KMS-11 (cell line): ENCODE measurements around the gene SPOPL.

Experiments
- H2AFZ ChIP-seq: fragments of 200-600 bp; sonication (generic); 2 replicates; pipeline ENCODE4 v1.6.1; 2016; ENCODE audit warnings: antibody characterized with exemption, mixed run types, low read depth
- H3K27ac ChIP-seq: fragments of 200-600 bp; sonication (generic); 2 replicates; pipeline ENCODE4 v1.6.1; 2016; ENCODE audit warnings: mild to moderate bottlenecking, mixed run types
- H3K27me3 ChIP-seq: fragments of 200-600 bp; sonication (generic); 2 replicates; pipeline ENCODE4 v1.6.1; 2017; ENCODE audit warnings: mild to moderate bottlenecking, low read depth, mixed run types, moderate library complexity; ENCODE audit not compliant: insufficient read depth
- H3K36me3 ChIP-seq: fragments of 200-600 bp; sonication (generic); 2 replicates; pipeline ENCODE4 v1.6.1; 2017; ENCODE audit warnings: mild to moderate bottlenecking, mixed run types; ENCODE audit not compliant: insufficient read depth
- H3K4me1 ChIP-seq: fragments of 200-600 bp; sonication (generic); 2 replicates; pipeline ENCODE4 v1.6.1; 2016; ENCODE audit warnings: mild to moderate bottlenecking, low read depth, mixed run types; ENCODE audit not compliant: poor library complexity, severe bottlenecking
- H3K4me2 ChIP-seq: fragments of 200-600 bp; sonication (generic); 2 replicates; pipeline ENCODE4 v1.7.0; 2016; ENCODE audit warnings: mild to moderate bottlenecking, mixed run types
- H3K4me3 ChIP-seq: fragments of 200-600 bp; sonication (generic); IDR thresholded peaks from 2 replicates; pipeline ENCODE4 v1.6.1; 2017; ENCODE audit warnings: low read depth, low read length, mixed read lengths; ENCODE audit not compliant: insufficient read depth
- H3K79me2 ChIP-seq: fragments of 200-600 bp; sonication (generic); 2 replicates; pipeline ENCODE4 v1.6.1; 2016; ENCODE audit warnings: low read depth, mixed run types; ENCODE audit not compliant: insufficient read depth
- H3K9ac ChIP-seq: fragments of 200-600 bp; sonication (generic); 2 replicates; pipeline ENCODE4 v1.6.1; 2016; ENCODE audit warnings: mild to moderate bottlenecking, mixed run types
- H4K20me1 ChIP-seq: fragments of 200-600 bp; sonication (generic); 2 replicates; pipeline ENCODE4 v1.6.1; 2016; ENCODE audit warnings: mild to moderate bottlenecking, mixed run types; ENCODE audit not compliant: insufficient read depth
- TF ChIP-seq, protein P1 (sequence below): fragments of 200-600 bp; sonication (generic); conservative IDR thresholded peaks from 2 replicates; pipeline ENCODE4 v1.6.1; 2017; ENCODE audit warnings: low read depth, mild to moderate bottlenecking, antibody characterized with exemption, low read length, moderate library complexity, mixed read lengths

SPOPL gene

DNA sequence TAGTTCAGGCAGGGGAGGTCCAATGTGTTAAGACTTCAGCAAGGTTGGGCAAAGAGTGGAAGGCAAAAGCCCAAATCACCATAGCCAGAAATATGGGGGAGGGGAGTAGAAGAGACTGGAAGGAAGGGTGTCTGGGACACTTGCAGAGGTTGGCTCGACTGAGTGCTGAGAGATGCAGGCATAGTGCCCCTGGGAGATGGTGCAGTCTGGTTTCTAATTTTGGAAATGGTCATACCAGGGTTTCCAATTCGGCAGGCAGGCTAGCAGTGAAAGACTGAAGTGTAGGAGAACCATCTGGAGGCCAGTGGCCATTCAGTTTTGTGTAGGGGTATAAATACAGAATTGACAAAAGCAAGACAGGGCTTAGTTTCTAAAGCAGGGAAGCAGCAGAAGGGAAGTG is 6.2 kb upstream of the SPOPL start:
- TF ChIP-seq, protein P1, sequence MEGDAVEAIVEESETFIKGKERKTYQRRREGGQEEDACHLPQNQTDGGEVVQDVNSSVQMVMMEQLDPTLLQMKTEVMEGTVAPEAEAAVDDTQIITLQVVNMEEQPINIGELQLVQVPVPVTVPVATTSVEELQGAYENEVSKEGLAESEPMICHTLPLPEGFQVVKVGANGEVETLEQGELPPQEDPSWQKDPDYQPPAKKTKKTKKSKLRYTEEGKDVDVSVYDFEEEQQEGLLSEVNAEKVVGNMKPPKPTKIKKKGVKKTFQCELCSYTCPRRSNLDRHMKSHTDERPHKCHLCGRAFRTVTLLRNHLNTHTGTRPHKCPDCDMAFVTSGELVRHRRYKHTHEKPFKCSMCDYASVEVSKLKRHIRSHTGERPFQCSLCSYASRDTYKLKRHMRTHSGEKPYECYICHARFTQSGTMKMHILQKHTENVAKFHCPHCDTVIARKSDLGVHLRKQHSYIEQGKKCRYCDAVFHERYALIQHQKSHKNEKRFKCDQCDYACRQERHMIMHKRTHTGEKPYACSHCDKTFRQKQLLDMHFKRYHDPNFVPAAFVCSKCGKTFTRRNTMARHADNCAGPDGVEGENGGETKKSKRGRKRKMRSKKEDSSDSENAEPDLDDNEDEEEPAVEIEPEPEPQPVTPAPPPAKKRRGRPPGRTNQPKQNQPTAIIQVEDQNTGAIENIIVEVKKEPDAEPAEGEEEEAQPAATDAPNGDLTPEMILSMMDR: no peak
- no peak overlapping the region for H2AFZ ChIP-seq
- no peaks in the 10 kb centered on the region for H3K27me3 ChIP-seq

DNA sequence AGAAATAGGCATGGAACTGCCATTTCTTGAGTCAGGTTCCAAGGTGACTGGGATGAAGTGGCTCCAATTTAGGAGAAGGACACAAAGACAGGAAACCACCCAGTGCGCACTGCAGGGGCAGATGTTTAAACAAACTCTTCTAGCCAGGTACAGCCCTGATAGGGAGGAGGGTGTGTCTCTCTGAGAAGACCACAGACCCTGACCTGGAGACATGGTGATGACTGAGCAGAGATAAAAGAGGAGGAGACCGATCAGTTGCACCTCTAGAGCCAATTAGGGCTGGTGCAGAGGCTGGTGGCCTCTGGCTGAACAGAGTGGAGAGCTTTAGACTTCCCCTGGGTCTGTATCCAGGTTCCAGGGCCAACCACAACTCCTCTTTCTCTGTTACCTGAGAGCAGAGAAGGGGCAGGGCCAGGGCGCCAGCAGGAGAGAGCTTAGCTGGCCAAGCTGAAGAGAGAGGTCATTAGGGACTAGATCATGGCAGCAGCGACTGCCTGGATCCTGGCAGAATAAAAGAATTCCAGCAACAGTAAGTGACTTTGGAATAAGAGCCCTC is 5.4 kb upstream of the SPOPL start:
- no peak overlapping the region for H3K9ac ChIP-seq
- TF ChIP-seq, protein P1: no peak
- H3K4me3 ChIP-seq: no peak overlapping the region

More for the DNA sequence above, 6.2 kb upstream of the SPOPL start:
- H3K9ac ChIP-seq: no peak overlapping the region
- H4K20me1 ChIP-seq: no peaks in the 10 kb centered on the region
- H3K4me2 ChIP-seq: no peak overlapping the region
- no peak overlapping the region for H3K4me3 ChIP-seq
- H3K79me2 ChIP-seq: no peaks in the 10 kb centered on the region
- H3K4me1 ChIP-seq: no peaks in the 10 kb centered on the region
- H3K36me3 ChIP-seq: no peaks in the 10 kb centered on the region
- H3K27ac ChIP-seq: no peak overlapping the region

DNA sequence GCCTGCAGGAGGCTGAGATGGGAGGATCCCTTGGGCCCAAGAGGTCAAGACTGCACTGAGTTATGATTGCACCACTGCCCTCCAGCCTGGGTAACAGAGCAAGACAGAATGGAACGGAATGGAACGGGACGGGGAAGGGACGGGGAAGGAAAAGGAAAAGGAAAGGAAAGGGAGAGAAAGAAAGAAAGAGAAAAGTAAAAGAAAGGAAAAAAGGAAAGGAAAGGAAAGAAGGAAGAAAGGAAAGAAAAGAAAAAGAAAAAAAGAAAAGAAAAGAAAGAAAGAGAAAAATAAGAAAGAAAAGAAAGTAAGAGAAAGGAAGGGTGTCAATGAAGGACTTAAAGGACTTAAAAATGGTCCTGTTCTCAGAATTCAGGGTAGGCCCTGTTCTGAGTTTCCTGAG is 4.3 kb upstream of the SPOPL start:
- Histone ChIP-seq H3K4me1 (no peaks in the 10 kb centered on the region), H3K9ac (no peak overlapping the region), H4K20me1 (no peaks in the 10 kb centered on the region), H3K4me2 (no peak overlapping the region), H3K27ac (no peak overlapping the region), H3K79me2 (peaks cover 1% of the 10 kb centered on the region; the same call in 1 of the 2 replicates), H3K4me3 (no peak overlapping the region), H3K36me3 (no peaks in the 10 kb centered on the region), H2AFZ (no peak overlapping the region), H3K27me3 (no peaks in the 10 kb centered on the region)
- TF ChIP-seq, protein P1: no peak

More for the DNA sequence above, 5.4 kb upstream of the SPOPL start:
- H3K4me1 ChIP-seq: no peaks in the 10 kb centered on the region
- H3K36me3 ChIP-seq: no peaks in the 10 kb centered on the region
- H3K4me2 ChIP-seq: no peak overlapping the region
- H3K27ac ChIP-seq: no peak overlapping the region
- no peaks in the 10 kb centered on the region for H3K27me3 ChIP-seq
- no peaks in the 10 kb centered on the region for H3K79me2 ChIP-seq
- no peaks in the 10 kb centered on the region for H4K20me1 ChIP-seq
- H2AFZ ChIP-seq: no peak overlapping the region

DNA sequence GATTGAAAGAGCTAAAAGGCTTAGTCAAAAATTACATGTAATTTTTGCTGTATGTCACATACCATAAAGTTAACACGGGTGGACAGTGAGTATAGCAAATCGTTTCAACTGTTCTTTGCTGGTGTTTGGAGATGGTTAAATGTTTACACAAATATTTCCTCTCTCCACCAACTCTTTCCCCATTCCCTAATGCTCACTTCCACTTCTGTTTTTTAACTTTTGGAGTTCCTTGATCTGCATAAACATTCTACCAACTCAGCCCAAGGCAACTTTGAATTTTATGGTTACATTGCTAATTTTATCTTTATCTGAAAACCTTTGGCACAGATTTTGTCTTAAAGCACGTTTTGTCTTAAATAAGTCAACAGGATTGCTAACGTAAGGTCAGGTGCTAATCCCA is 1.9 kb upstream of the SPOPL start:
- H3K9ac ChIP-seq: no peak overlapping the region
- no peak overlapping the region for H2AFZ ChIP-seq
- H3K27me3 ChIP-seq: no peaks in the 10 kb centered on the region
- peaks cover 25% of the 10 kb centered on the region for H3K79me2 ChIP-seq
- H3K27ac ChIP-seq: no peak overlapping the region
- no peak overlapping the region for H3K4me2 ChIP-seq
- TF ChIP-seq, protein P1: no peak
- H4K20me1 ChIP-seq: no peaks in the 10 kb centered on the region
- H3K4me1 ChIP-seq: peaks cover 18% of the 10 kb centered on the region
- no peaks in the 10 kb centered on the region for H3K36me3 ChIP-seq
- no peak overlapping the region for H3K4me3 ChIP-seq
